ENCODE results near the gene CA5A. TPM values are rescaled to one million over a fixed set of nuclear protein-coding genes. Genes with fewer than 3 reads are reported as not detected.
A peak's percentile ranks its signal among the peaks of the same experiment; 100 is the strongest.

CA5A gene
- total and polyA plus RNA-seq, 2 of the 13 experiments (the other 11 are each of a cell fraction or from before 2014, with no cell fraction given) = 66.8 to 106 TPM

DNA sequence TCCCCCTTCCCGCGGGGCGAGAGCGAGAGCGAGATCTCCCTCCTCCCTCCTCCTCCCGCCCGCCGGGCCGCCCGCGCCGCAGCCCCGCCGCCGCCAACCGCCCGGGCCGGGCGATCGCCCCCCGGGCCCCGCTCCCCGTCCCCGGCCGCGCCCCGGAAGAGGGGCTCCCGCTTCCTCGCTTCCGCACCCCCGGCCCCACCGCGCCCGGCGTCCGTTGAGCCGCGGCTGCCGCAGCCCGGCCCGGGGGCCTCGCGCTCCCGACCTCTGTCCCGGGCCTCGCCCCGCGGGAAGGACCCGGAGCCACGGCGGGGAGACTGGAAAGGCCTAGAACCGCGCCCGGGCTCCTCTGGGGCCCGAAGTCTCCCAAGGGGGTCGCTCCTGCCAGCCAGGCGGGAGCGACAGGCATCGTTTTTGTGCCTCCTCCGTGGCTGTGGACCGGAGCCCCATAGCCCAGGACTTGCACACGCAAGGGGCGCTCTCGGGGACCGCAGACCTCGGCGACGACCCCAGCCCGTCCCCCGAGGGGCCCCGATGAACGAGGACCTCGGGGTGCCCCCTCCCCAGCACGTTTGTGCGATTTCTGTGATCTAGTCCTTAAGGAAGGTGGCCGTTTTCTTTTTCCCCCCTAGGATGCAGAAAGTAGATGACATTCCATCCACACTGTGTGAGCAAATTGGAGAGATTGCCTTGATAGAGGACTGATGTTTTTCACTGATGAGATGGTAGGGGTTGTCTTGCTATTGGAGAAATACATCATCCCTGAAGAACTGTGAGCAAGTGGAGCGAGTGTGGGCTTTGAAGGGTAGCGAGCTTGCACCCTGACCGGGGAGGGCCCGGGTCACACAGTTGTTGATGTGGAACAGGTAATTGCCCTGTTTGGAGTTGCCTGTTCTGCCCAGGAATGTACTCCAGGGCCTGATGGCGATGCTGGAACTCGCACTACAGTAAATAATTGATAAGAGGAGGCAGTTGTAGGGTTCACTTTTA lies 15.5 kb upstream of the CA5A start (continued):
- TF ChIP-seq, protein P1, sequence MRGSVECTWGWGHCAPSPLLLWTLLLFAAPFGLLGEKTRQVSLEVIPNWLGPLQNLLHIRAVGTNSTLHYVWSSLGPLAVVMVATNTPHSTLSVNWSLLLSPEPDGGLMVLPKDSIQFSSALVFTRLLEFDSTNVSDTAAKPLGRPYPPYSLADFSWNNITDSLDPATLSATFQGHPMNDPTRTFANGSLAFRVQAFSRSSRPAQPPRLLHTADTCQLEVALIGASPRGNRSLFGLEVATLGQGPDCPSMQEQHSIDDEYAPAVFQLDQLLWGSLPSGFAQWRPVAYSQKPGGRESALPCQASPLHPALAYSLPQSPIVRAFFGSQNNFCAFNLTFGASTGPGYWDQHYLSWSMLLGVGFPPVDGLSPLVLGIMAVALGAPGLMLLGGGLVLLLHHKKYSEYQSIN (CRISPR knock-in tag; IDR thresholded peaks at IDR 0.05; ENCODE audit: borderline replicate concordance) = no peak
- TF ChIP-seq PAWR (CRISPR knock-in tag; IDR thresholded peaks at IDR 0.05; ENCODE audit: borderline replicate concordance) = no peak
- peak; percentile 66; the same call in 1 of the 2 replicates for TF ChIP-seq SMYD3 (CRISPR knock-in tag; IDR thresholded peaks at IDR 0.05)
- TF ChIP-seq ZNF33A (CRISPR knock-in tag; IDR thresholded peaks at IDR 0.05; ENCODE audit: borderline replicate concordance) = no peak
- TF ChIP-seq ETV5 (CRISPR knock-in tag; IDR thresholded peaks at IDR 0.05; ENCODE audit: borderline replicate concordance) = no peak; the same call in 1 of the 2 replicates
- no peak; the same call in 1 of the 2 replicates for TF ChIP-seq ERF (CRISPR knock-in tag; IDR thresholded peaks at IDR 0.05)
- no peak for TF ChIP-seq IKZF1 (IDR thresholded peaks at IDR 0.05)
- no peak for TF ChIP-seq REPIN1 (CRISPR knock-in tag; IDR thresholded peaks at IDR 0.05; ENCODE audit: borderline replicate concordance, low read depth)
- TF ChIP-seq MXI1 (IDR thresholded peaks at IDR 0.05; ENCODE audit: borderline replicate concordance, low read depth, low read length) = no peak
- no peak for TF ChIP-seq KLF9 (CRISPR knock-in tag; IDR thresholded peaks at IDR 0.05; ENCODE audit: low read depth)
- TF ChIP-seq ZBTB10 (CRISPR knock-in tag; IDR thresholded peaks at IDR 0.05; ENCODE audit: borderline replicate concordance) = no peak
- TF ChIP-seq NKX3-1 (CRISPR knock-in tag; IDR thresholded peaks at IDR 0.05) = no peak; the same call in 1 of the 2 replicates
- no peak for TF ChIP-seq FOXO1 (CRISPR knock-in tag; IDR thresholded peaks at IDR 0.05)
- TF ChIP-seq ZNF530 (CRISPR knock-in tag; IDR thresholded peaks at IDR 0.05; ENCODE audit: low read depth) = no peak
- no peak for TF ChIP-seq MAF1 (CRISPR knock-in tag; IDR thresholded peaks at IDR 0.05; ENCODE audit: borderline replicate concordance)
- TF ChIP-seq, protein P2, sequence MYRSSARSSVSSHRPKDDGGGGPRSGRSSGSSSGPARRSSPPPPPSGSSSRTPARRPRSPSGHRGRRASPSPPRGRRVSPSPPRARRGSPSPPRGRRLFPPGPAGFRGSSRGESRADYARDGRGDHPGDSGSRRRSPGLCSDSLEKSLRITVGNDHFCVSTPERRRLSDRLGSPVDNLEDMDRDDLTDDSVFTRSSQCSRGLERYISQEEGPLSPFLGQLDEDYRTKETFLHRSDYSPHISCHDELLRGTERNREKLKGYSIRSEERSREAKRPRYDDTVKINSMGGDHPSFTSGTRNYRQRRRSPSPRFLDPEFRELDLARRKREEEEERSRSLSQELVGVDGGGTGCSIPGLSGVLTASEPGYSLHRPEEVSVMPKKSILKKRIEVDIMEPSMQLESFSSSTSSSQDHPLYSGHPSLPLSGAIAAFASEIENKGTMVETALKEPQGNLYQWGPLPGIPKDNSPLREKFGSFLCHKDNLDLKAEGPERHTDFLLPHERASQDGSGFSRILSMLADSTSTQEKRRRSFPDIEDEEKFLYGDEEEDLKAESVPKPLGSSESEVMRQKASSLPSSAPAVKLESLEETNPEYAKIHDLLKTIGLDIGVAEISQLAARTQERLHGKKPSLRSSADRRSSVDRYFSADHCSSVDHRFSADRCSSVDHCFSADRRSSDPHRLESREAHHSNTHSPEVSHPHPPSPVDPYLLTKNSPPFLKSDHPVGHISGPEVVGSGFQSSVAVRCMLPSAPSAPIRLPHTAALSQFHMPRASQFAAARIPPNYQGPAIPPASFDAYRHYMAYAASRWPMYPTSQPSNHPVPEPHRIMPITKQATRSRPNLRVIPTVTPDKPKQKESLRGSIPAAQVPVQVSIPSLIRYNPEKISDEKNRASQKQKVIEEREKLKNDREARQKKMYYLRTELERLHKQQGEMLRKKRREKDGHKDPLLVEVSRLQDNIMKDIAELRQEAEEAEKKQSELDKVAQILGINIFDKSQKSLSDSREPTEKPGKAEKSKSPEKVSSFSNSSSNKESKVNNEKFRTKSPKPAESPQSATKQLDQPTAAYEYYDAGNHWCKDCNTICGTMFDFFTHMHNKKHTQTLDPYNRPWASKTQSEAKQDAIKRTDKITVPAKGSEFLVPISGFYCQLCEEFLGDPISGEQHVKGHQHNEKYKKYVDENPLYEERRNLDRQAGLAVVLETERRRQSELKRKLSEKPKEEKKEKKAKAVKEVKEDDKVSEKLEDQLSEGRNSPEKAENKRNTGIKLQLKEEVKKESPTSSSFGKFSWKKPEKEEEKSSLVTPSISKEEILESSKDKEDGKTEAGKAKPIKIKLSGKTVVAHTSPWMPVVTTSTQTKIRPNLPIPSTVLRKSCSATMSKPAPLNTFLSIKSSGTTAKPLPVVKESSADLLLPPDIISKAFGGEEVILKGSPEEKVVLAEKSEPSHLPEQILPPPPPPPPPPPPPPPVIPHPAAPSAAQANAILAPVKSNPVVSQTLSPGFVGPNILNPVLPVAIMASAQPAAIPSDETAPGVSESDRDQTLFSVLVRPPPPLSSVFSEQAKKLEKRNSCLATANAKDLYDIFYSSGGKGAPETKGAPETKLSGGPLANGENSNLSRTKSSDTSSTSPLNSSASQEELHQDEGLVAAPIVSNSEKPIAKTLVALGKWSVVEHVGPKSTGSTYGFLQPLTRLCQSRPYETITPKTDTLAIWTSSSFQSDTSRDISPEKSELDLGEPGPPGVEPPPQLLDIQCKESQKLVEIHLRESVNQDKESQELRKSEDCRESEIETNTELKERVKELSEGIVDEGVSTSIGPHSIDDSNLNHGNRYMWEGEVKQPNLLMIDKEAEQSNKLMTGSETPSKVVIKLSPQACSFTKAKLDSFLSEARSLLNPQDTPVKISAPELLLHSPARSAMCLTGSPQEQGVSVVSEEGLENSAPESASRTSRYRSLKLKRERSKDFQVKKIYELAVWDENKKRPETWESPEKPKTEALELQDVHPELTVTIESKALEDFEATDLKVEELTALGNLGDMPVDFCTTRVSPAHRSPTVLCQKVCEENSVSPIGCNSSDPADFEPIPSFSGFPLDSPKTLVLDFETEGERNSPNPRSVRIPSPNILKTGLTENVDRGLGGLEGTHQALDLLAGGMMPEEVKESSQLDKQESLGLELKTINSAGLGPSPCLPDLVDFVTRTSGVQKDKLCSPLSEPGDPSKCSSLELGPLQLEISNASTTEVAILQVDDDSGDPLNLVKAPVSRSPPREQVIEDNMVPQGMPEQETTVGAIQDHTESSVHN (CRISPR knock-in tag; IDR thresholded peaks at IDR 0.05) = no peak
